ENCODE data around the gene HBS1L.

Gene HBS1L

DNA sequence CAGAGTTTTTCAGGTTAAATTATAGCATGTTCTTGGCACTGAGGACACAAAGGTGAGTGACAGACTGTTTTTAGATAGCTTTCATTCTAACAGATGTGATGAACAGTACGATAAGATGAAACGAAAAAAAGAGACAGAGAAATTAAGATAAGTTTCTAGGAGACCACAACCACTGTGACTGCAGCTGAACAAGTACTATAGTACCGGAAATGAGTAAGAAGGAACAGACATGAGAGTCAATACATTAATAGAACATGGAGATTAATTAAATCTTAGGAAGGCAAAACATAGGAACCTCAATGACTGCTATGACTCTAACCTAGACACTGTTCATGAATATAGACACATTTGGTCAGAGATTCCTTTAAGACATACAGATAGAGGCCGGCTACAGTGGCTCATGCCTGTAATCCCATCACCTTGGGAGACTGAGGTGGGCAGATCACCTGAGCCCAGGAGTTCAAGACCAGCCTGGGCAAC, 40.2 kb downstream of the HBS1L start:
- peak; percentile 76 for DNase-seq (ENCODE audit: extremely low read depth, insufficient read length)
- no peak overlapping the region for H3K4me3 ChIP-seq (replicated peaks; ENCODE audit: low read depth, low read length)
- TF ChIP-seq CTCF (IDR thresholded peaks at IDR 0.05; ENCODE audit: insufficient read depth, low read length, poor library complexity, severe bottlenecking): no peak
- H3K27me3 ChIP-seq (replicated peaks; ENCODE audit: control insufficient read depth, insufficient read depth, low read length): no peaks in the 10 kb centered on the region
- no peaks in the 10 kb centered on the region; the same call in 1 of the 2 replicates for H3K36me3 ChIP-seq (ENCODE audit: control insufficient read depth, insufficient read depth, low read length)

- TF ChIP-seq CTCF (IDR thresholded peaks at IDR 0.05; ENCODE audit: insufficient read depth, low read length, poor library complexity, severe bottlenecking): no peak
Measured at GRCh38 chr6:135013211-135013610, 41.4 kb downstream of the HBS1L start.

DNA sequence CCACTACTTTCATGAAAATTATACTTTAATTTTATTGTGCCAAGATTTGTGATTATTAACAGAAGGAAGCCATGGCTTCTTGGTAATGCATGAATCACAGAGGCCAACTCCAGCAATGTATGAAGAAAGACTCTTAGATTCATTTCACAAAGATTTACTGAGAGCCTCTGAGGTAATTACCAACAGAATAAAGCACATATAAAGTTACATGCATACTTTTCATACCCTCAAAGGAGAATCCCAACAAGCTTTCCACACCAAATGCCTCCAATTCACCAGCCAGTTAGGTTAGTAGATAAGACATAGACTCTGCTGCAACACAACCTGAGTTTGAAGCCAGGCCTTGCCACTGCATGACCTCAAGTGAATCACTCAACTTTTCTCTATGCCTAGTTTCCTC, 41.9 kb downstream of the HBS1L start:
- DNase-seq (ENCODE audit: extremely low read depth, insufficient read length): no peak
- no peak for TF ChIP-seq CTCF (IDR thresholded peaks at IDR 0.05; ENCODE audit: insufficient read depth, low read length, poor library complexity, severe bottlenecking)
- H3K36me3 ChIP-seq (ENCODE audit: control insufficient read depth, insufficient read depth, low read length): no peaks in the 10 kb centered on the region; the same call in 1 of the 2 replicates
- no peak overlapping the region for H3K4me3 ChIP-seq (replicated peaks; ENCODE audit: low read depth, low read length)
- H3K27me3 ChIP-seq (replicated peaks; ENCODE audit: control insufficient read depth, insufficient read depth, low read length): no peaks in the 10 kb centered on the region

More at GRCh38 chr6:135013211-135013610, 41.4 kb downstream of the HBS1L start:
- no peak for DNase-seq (ENCODE audit: extremely low read depth, insufficient read length)
- no peak overlapping the region for H3K4me3 ChIP-seq (replicated peaks; ENCODE audit: low read depth, low read length)
- no peaks in the 10 kb centered on the region for H3K27me3 ChIP-seq (replicated peaks; ENCODE audit: control insufficient read depth, insufficient read depth, low read length)
- no peaks in the 10 kb centered on the region; the same call in 1 of the 2 replicates for H3K36me3 ChIP-seq (ENCODE audit: control insufficient read depth, insufficient read depth, low read length)

- no peak for DNase-seq (ENCODE audit: extremely low read depth, insufficient read length)
- H3K36me3 ChIP-seq (ENCODE audit: control insufficient read depth, insufficient read depth, low read length): no peaks in the 10 kb centered on the region; the same call in 1 of the 2 replicates
- H3K27me3 ChIP-seq (replicated peaks; ENCODE audit: control insufficient read depth, insufficient read depth, low read length): no peaks in the 10 kb centered on the region
- no peak overlapping the region for H3K4me3 ChIP-seq (replicated peaks; ENCODE audit: low read depth, low read length)
- TF ChIP-seq CTCF (IDR thresholded peaks at IDR 0.05; ENCODE audit: insufficient read depth, low read length, poor library complexity, severe bottlenecking): no peak
Measured at GRCh38 chr6:135012349-135012748, 42.3 kb downstream of the HBS1L start.

DNA sequence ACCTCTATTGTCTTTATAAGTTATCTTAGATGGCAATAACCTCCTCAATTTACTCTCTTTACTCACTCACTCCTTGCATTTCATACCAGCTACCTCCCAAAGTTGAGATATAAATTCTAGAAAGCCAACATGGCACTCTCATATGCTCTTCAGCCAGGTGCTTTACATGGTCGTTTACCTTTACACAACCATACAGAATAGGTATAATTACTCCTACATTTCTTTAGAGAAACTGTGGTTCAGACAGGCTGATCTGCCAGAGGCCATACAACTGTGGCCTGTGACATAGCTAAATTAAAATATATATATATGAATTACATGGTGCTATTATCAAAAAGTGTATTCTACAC, 45.7 kb downstream of the HBS1L start:
- Histone ChIP-seq H3K4me3 (replicated peaks; ENCODE audit: low read depth, low read length) (no peak overlapping the region), H3K36me3 (ENCODE audit: control insufficient read depth, insufficient read depth, low read length) (no peaks in the 10 kb centered on the region; the same call in 1 of the 2 replicates), H3K27me3 (replicated peaks; ENCODE audit: control insufficient read depth, insufficient read depth, low read length) (no peaks in the 10 kb centered on the region)
- no peak for TF ChIP-seq CTCF (IDR thresholded peaks at IDR 0.05; ENCODE audit: insufficient read depth, low read length, poor library complexity, severe bottlenecking)
- DNase-seq (ENCODE audit: extremely low read depth, insufficient read length): no peak

All from GM06990 (cell line).